ENCODE results near the gene LHPP. TPM values are rescaled to one million over a fixed set of nuclear protein-coding genes. Genes with fewer than 3 reads are reported as not detected.
A peak's percentile ranks its signal among the peaks of the same experiment; 100 is the strongest.

Gene LHPP
- total RNA-seq, 2 experiments from 2014 or later = 11.1 to 15.1 TPM

DNA sequence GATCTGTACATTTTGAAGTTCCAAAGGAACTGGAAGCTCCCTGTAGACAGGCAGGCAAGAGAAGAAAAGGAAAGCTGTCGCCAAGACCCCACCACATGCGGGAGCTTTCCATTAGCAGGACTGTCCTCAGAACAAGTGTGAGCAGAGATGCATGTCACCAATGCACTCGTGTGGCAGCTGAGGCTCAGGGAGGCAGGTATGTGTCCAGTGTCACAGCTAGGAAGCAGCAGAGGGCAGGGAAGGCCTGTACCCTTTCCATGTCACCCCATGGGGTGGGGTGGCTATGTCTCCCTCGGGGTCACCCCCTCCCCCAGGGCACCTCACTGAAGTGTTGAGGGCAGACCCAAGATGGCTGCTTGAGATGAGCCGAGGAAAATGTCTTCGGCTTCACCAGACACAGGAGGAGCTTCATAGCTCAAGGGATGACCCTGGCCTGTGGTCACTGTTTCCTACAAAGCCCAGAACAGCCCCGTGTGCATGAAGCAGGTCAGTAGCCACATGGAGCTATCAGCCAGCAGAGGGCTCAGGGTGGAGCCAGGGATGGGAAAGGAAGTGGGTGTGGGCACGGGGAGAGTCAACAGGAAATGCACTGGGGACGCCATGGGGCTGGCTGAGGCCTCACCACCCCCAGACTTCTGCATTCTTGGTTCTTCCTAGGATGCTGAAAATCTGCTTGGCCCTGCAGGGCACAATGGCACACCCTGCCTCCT, 186.0 kb downstream of the LHPP start:
- ChIA-PET POLR2A (interaction anchor here (0.6 to 5.5 kb wide), 9 partner anchors 9 to 112 kb away, joined by 3 to 29 read pairs (median 3); no protein-coding TSS in a partner anchor), CTCF (interaction anchor here (0.8 to 5.2 kb wide), 12 partner anchors 11 to 93 kb away, joined by 3 to 52 read pairs (median 6); no protein-coding TSS in a partner anchor)
- peak overlapping the region; percentile 88 for H3K27ac Mint-ChIP-seq
- H3K4me1 Mint-ChIP-seq (ENCODE audit: low read depth) = peaks cover 81% of the 10 kb centered on the region
- H3K4me3 Mint-ChIP-seq = peak overlapping the region; percentile 33
- DNase-seq = peak; percentile 83
- TF ChIP-seq, protein P1, sequence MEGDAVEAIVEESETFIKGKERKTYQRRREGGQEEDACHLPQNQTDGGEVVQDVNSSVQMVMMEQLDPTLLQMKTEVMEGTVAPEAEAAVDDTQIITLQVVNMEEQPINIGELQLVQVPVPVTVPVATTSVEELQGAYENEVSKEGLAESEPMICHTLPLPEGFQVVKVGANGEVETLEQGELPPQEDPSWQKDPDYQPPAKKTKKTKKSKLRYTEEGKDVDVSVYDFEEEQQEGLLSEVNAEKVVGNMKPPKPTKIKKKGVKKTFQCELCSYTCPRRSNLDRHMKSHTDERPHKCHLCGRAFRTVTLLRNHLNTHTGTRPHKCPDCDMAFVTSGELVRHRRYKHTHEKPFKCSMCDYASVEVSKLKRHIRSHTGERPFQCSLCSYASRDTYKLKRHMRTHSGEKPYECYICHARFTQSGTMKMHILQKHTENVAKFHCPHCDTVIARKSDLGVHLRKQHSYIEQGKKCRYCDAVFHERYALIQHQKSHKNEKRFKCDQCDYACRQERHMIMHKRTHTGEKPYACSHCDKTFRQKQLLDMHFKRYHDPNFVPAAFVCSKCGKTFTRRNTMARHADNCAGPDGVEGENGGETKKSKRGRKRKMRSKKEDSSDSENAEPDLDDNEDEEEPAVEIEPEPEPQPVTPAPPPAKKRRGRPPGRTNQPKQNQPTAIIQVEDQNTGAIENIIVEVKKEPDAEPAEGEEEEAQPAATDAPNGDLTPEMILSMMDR (IDR thresholded peaks at IDR 0.05) = peak; percentile 31
- no peaks in the 10 kb centered on the region for H3K27me3 Mint-ChIP-seq
- no peaks in the 10 kb centered on the region for H3K9me3 Mint-ChIP-seq
- peak; percentile 70 for ATAC-seq
- intact Hi-C loops (cut with micrococcal nuclease) = loop anchor here (5.0 to 10.0 kb wide), 2 partner anchors 77 to 95 kb away; partner anchors contain the start of gene FAM53B
- peaks cover 9% of the 10 kb centered on the region for H3K36me3 Mint-ChIP-seq (ENCODE audit: low read depth)

DNA sequence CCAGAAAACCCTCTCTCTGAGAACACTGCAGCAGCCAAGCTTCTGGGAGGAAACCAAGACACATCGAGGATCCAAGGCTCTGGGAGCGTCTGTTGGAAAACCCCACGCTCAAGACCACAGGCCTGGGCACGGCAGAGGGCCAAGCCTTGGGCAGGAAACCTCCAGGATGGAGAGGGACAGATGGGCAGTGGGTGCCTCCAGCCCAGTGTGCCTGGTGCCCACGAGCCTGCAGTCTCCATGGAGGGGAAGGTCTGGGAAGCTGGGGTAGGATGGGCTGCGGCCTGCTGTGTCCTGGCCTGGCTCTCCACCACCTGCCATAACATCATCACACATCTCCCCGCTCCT, 186.5 kb downstream of the LHPP start:
- Mint-ChIP-seq H3K4me3 (peak overlapping the region; percentile 33), H3K9me3 (no peaks in the 10 kb centered on the region), H3K4me1 (ENCODE audit: low read depth) (peaks cover 81% of the 10 kb centered on the region), H3K27me3 (no peaks in the 10 kb centered on the region), H3K36me3 (ENCODE audit: low read depth) (peaks cover 6% of the 10 kb centered on the region), H3K27ac (peak overlapping the region; percentile 88)
- no peak for ATAC-seq
- DNase-seq = no peak
- TF ChIP-seq, protein P1 (IDR thresholded peaks at IDR 0.05) = no peak
- POLR2A ChIA-PET = interaction anchor here (0.9 to 5.5 kb wide), 8 partner anchors 9 to 113 kb away, joined by 3 to 29 read pairs (median 3); no protein-coding TSS in a partner anchor
- CTCF ChIA-PET = interaction anchor here (1.1 to 5.2 kb wide), 14 partner anchors 11 to 97 kb away, joined by 3 to 52 read pairs (median 7); no protein-coding TSS in a partner anchor
- intact Hi-C loops (cut with micrococcal nuclease) = loop anchor here (5.0 to 10.0 kb wide), 2 partner anchors 77 to 94 kb away; partner anchors contain the start of gene FAM53B

DNA sequence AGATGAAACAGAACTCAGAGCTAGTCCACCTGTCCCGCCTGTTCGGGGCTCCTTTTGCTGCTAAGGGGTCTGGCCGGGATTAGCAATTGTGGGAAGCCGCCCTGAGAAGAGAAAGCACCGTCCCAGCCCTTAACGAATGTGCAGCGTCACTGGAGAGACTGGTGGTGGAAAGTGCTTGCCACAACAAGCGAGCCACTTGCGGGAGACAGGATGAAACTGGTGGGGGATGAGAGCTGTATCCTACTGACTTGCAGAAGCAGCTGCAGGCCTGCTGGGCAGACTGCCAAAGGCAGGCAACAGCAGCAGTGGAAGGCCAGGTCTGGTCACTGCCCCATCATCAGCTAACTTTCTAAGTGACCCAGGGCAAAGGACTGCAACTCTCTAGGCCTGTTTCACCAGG, 187.1 kb downstream of the LHPP start:
- ChIA-PET CTCF (interaction anchor here (0.7 to 5.2 kb wide), 15 partner anchors 10 to 97 kb away, joined by 3 to 52 read pairs (median 6); no protein-coding TSS in a partner anchor), POLR2A (interaction anchor here (0.8 to 5.5 kb wide), 8 partner anchors 10 to 97 kb away, joined by 3 to 29 read pairs (median 3); no protein-coding TSS in a partner anchor)
- Mint-ChIP-seq H3K9me3 (no peaks in the 10 kb centered on the region), H3K36me3 (ENCODE audit: low read depth) (peaks cover 6% of the 10 kb centered on the region), H3K4me3 (no peak overlapping the region), H3K27ac (peak overlapping the region; percentile 88), H3K4me1 (ENCODE audit: low read depth) (peaks cover 82% of the 10 kb centered on the region), H3K27me3 (no peaks in the 10 kb centered on the region)
- intact Hi-C loops (cut with micrococcal nuclease) = loop anchor here (5.0 to 10.0 kb wide), 2 partner anchors 76 to 94 kb away; partner anchors contain the start of gene FAM53B
- TF ChIP-seq, protein P1 (IDR thresholded peaks at IDR 0.05) = no peak
- ATAC-seq (peak; percentile 35), DNase-seq (peak; percentile 75)

DNA sequence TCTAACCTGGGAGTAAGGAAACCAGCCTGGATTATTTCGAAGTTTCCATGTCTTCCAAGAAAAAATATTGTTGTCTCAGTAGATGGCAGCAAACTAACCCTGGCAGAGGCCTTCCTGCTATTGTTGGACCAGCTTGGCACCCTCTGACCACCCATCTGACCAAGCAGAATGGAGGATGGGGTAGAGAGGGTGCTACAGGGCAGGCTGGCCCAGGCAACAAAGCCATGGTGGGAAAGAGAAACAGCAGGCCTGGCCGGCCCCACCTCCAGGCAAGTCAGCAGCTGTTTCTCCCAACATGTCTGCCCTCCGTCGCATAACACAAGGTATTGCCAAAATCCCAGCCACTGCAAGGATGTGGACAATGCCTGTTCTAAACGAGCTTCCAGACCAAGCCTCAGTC, 187.6 kb downstream of the LHPP start:
- POLR2A ChIA-PET = interaction anchor here (0.6 to 5.5 kb wide), 10 partner anchors 10 to 96 kb away, joined by 3 to 29 read pairs (median 3); no protein-coding TSS in a partner anchor
- H3K4me3 Mint-ChIP-seq = no peak overlapping the region
- peak overlapping the region; percentile 88 for H3K27ac Mint-ChIP-seq
- DNase-seq = no peak
- no peaks in the 10 kb centered on the region for H3K9me3 Mint-ChIP-seq
- CTCF ChIA-PET = interaction anchor here (0.7 to 5.2 kb wide), 14 partner anchors 10 to 96 kb away, joined by 3 to 52 read pairs (median 6); no protein-coding TSS in a partner anchor
- H3K36me3 Mint-ChIP-seq (ENCODE audit: low read depth) = peaks cover 6% of the 10 kb centered on the region
- H3K4me1 Mint-ChIP-seq (ENCODE audit: low read depth) = peaks cover 84% of the 10 kb centered on the region
- no peak for ATAC-seq
- intact Hi-C loops (cut with micrococcal nuclease) = loop anchor here (5.0 to 10.0 kb wide), 2 partner anchors 76 to 93 kb away; partner anchors contain the start of gene FAM53B
- no peaks in the 10 kb centered on the region for H3K27me3 Mint-ChIP-seq
- TF ChIP-seq, protein P1 (IDR thresholded peaks at IDR 0.05) = no peak

All from activated CD8-positive, alpha-beta T cell treated with anti-CD3 and anti-CD28 coated beads for 36 hours (primary cell).